Fibroblast of the aortic adventitia (primary cell): Measurements from ENCODE around the gene TMCC2. TPM values are rescaled to one million over a fixed set of nuclear protein-coding genes. Genes with fewer than 3 reads are reported as not detected.

Experiments
- DNase-seq: peaks from one replicate; pipeline ENCODE4 v3.0.0-alpha.2; 2010; ENCODE audit warnings: low read depth
- H3K4me3 ChIP-seq: 2 replicates; pipeline ENCODE4 v1.5.1; 2011; ENCODE audit warnings: low read depth, mild to moderate bottlenecking, control low read depth, low read length, moderate library complexity
- CTCF ChIP-seq: IDR thresholded peaks from 2 replicates; pipeline ENCODE4 v1.5.1; 2011; ENCODE audit warnings: mild to moderate bottlenecking, low read length, control low read depth, inconsistent platforms; ENCODE audit not compliant: insufficient read depth
- total RNA-seq: library from RNA; depleted of rRNA; stranded (reverse); fragments of >200 nt; gene quantifications from 2 replicates; pipeline ENCODE4 v1.2.3, GENCODE V29; 2012; ENCODE audit warnings: low replicate concordance

TMCC2 gene
- total RNA-seq, 1 donor = 2.5 TPM

GRCh38 chr1:205309741-205310140, 82.0 kb downstream of the TMCC2 start:
- DNase-seq = no peak
- no peak overlapping the region for H3K4me3 ChIP-seq
- no peak for TF ChIP-seq CTCF

GRCh38 chr1:205310976-205311704, 83.4 kb downstream of the TMCC2 start:
- no peak for DNase-seq
- no peak for TF ChIP-seq CTCF
- H3K4me3 ChIP-seq = no peak overlapping the region

GRCh38 chr1:205312866-205313562, 85.3 kb downstream of the TMCC2 start:
- DNase-seq = no peak
- no peak overlapping the region for H3K4me3 ChIP-seq
- no peak for TF ChIP-seq CTCF

- H3K4me3 ChIP-seq = no peak overlapping the region
- TF ChIP-seq CTCF = no peak
- peak; percentile 79 for DNase-seq
These were observed 86.0 kb downstream of the TMCC2 start for GRCh38 chr1:205313563-205314308.

DNA sequence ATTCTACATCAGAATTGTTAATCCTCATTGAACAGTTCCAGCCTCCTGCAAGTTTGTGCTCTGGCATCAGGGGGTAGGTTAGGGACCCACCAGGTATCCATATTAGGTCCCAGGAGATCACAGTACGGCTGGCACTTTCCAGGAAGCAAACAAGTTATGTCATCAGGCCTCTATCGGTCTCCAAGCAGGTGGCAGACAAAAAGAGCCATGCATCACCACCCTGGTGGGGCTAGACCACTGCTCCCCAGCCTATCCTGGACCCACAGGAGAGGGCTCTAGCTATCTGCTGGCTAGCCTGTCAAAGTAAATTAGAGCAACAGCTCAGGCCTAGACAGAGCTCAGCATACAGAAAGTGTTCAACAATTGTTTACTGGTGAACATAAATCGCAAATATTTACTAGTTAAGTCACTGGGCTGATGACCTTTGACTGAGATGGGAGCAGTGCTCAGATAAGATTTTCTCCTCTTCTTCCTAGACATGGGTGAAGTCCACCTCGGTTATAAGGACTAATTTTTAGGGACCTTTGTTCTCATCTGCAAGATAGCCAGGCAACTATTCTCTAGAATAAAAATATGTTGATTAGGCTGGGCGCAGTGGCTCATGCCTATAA, 87.4 kb downstream of the TMCC2 start:
- no peak for DNase-seq
- TF ChIP-seq CTCF = no peak
- H3K4me3 ChIP-seq = no peak overlapping the region

DNA sequence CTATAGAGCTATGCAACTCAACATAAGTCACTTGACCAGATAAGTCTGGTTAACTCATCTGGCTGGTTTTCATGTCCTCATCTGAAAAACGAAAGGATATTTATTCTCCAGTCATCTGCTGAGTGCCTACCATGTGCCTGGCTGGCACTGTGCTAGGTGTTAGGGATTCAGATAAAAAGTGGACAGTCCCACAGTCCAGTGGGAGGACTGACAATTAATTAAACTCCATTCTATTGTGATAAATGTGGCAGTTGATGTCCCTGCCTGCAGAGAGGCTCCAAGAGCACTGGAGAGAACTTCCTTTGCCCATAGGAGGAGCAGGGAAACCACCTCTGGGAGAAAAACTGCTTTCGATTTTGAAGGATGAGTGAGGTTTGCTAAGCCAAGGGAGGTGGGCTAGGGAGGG, 88.4 kb downstream of the TMCC2 start:
- DNase-seq = no peak
- H3K4me3 ChIP-seq = no peak overlapping the region
- TF ChIP-seq CTCF = no peak
